Coronary artery (tissue), 2 donors: Measurements from ENCODE around the gene GPC6.

Experiments used
- DNase-seq: peaks from one replicate; pipeline ENCODE4 v3.0.0-alpha.2; 2017; ENCODE audit warnings: low spot score
- H3K27ac ChIP-seq, 2 donors: fragments of 200-600 bp; sonication (generic); one replicate each; pipeline ENCODE4 v1.5.1; 2016 to 2019
- H3K4me3 ChIP-seq: fragments of 200-600 bp; sonication (generic); 2 replicates; pipeline ENCODE4 v1.5.1; 2016; ENCODE audit warnings: mild to moderate bottlenecking, moderate library complexity
- CTCF ChIP-seq: fragments of 200-600 bp; sonication (generic); IDR thresholded peaks from one replicate; pipeline ENCODE4 v1.5.1; 2019; ENCODE audit warnings: antibody characterized with exemption

GPC6 gene

GRCh38 chr13:93810264-93810663, 583.7 kb downstream of the GPC6 start:
- DNase-seq: no peak
- no peak overlapping the region for H3K27ac ChIP-seq
- TF ChIP-seq CTCF: no peak
- H3K4me3 ChIP-seq: no peak overlapping the region

GRCh38 chr13:93811071-93811737, 584.6 kb downstream of the GPC6 start:
- H3K4me3 ChIP-seq: no peak overlapping the region
- no peak for TF ChIP-seq CTCF
- DNase-seq: no peak
- H3K27ac ChIP-seq: no peak overlapping the region

GRCh38 chr13:93811738-93812112, 585.1 kb downstream of the GPC6 start:
- DNase-seq: no peak
- H3K4me3 ChIP-seq: no peak overlapping the region
- no peak for TF ChIP-seq CTCF
- no peak overlapping the region for H3K27ac ChIP-seq

GRCh38 chr13:93814658-93815057, 588.1 kb downstream of the GPC6 start:
- Histone ChIP-seq H3K27ac (no peak overlapping the region), H3K4me3 (no peak overlapping the region)
- no peak for TF ChIP-seq CTCF
- no peak for DNase-seq

- H3K4me3 ChIP-seq: no peak overlapping the region
- no peak for TF ChIP-seq CTCF
- no peak overlapping the region for H3K27ac ChIP-seq
- no peak for DNase-seq
Measured at GRCh38 chr13:93818345-93818744, 591.7 kb downstream of the GPC6 start.

GRCh38 chr13:93819331-93819890, 592.8 kb downstream of the GPC6 start:
- H3K27ac ChIP-seq: no peak overlapping the region
- TF ChIP-seq CTCF: no peak
- no peak for DNase-seq
- no peak overlapping the region for H3K4me3 ChIP-seq

- Histone ChIP-seq H3K27ac (no peak overlapping the region), H3K4me3 (no peak overlapping the region)
- no peak for DNase-seq
- TF ChIP-seq CTCF: no peak
Measured at GRCh38 chr13:93824286-93824685, 597.7 kb downstream of the GPC6 start.
